Middle frontal gyrus (tissue), 1 donor: Measurements from ENCODE around the gene MEGF10.
"Not testable (repeated sequence)": the region's sequence is repeated elsewhere in the genome, so short reads cannot be mapped to it uniquely, and the experiment has no call there.

ENCODE experiments used
- DNase-seq: peaks from one replicate; pipeline ENCODE4 v3.0.0-alpha.2; 2015; ENCODE audit warnings: low spot score; ENCODE audit errors: extremely low spot score

The MEGF10 gene

DNA sequence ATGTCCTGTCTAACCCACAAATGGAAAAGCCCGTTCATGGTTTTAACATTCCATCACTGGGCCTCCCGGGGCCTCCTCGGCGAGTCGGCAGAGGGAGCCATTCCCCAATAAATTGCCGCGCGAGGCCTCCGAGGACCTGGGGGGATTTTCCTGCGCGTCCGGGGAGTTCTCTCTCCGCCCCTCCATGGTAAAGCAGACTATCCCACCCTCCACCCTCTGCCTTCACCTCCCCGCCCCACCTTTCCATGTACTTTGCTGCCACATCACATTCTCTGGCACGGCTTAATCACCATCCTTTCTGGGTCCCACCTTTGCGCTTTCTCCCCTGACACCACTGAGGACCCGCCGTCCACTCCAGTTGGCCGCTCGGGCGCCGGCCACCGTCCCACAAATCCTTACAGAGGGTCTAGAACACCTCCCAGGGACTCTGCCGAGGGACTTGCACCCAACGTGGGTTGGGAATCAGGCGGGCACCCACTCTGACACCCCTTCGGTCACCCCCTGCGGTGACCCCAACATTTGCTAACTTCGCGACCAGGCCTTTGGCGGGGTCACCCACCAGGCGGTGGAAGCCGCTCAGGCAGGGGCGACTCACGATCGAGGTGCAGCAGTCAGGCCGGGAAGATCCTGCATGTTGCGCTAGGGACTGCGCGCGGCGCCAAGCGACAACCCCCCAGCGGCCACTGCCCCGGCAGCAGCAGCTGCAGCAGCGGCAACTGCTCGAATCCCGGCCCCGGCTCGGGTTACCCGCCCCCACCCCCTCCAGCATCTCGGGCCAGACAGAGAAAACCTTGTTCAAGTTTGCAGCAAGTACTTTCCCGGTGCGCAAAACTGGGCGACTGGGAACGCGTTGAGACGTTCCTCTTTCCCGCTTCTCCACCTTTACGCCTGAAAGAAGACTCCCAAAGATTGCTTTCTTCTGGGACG lies at the start of gene MEGF10:
TSS of gene MEGF10 (plus strand) at position 778 of the 927 bp plus-strand sequence. CDS start 40,513 bp downstream, outside the sequence.
- DNase-seq = no peak

DNA sequence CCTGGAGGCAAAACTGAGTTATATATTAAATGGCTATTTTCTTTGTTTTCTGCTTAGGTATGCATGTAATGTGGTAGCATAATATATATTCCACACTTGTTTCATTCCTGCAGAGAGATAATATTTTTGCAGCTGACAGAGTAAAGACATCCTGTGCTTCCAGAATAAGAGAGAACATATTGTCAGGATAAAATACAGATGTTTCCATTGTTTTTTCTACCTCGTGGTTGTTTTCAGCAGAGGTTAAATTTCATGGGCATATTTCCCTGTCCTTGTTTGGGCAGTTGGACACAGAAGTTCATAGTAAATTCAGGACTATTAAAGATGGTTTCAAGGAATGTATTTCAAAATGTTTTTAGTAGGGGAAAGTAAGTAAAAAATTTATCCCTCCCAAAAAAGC lies 47.6 kb upstream of the MEGF10 start:
- no peak for DNase-seq

DNA sequence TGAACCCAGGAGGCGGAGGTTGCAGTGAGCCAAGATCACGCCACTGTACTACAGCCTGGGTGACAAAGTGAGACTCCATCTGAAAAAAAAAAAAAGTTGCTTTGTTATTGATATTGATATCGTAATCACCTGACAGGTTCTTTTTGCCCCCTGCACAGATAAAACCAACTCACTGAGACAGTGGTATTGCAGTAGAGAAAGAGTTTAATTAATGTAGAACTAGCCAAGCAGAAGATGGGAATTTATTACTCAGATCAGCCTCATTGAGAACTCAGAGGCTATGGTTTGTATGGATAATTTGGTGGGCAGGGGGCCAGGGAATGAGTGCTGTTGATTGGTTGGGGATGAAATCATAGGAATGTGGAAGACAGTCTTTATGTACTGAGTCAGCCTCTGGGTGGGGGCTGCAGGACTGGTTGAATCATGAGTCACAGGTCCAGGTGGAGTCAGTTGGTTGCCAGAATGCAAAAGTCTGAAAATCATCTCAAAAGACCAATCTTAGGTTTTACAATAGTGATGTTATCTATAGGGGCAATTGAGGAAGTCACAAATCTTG lies 35.8 kb upstream of the MEGF10 start:
- DNase-seq = no peak

DNA sequence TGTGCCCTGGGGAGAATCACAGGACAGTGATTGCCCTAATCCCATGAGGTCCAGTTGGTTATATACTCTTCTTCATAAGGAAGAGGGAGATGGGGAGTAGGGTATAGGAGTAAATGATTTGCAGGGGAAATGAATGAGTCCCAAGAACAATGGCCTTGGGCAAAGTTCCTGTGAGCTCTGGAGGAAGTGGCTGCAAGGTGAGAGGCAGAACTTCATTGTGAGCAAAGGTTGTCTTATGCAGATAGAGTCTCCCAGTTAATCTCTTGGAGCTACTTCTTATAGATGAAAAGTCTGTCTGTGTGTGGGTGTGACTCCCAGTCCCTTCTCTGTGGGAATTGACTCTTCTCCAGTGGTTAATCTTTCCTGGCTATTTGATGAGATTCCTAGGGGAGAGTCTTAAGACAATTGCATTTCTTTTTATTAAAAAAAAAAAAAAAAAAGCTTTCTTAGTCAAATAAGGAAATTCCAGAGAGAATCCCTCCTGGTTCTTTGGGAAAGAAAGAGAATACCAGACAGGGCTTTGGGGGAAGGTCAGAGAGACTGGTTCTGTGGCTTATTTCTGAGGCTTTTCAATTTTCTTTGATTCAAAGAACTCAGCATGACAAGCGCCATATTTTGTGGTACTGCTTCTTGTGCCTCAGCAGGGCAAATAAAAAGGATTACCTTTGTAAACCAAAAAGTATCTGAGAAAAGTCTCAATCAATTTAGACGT lies 33.6 kb upstream of the MEGF10 start:
- DNase-seq = no peak

DNA sequence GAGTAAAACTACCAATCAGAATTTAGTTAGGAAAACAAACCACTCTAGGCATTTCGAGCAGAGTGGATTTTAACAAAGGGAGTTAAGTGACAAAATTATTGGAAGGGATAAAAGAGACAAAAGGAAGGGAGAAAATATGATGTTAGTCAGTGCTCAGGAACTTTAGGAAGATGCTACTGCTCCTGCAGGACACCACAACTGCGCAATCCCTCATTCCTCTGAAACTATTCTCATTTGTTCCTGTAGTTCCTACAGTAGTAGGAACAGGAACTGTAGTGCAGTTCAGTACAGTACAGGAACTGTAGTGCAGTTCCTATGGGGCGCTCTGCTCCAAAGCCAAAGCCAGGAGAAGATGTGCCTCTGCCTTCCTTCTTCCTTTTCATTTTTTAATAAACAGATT lies 29.9 kb upstream of the MEGF10 start:
- no peak for DNase-seq

DNA sequence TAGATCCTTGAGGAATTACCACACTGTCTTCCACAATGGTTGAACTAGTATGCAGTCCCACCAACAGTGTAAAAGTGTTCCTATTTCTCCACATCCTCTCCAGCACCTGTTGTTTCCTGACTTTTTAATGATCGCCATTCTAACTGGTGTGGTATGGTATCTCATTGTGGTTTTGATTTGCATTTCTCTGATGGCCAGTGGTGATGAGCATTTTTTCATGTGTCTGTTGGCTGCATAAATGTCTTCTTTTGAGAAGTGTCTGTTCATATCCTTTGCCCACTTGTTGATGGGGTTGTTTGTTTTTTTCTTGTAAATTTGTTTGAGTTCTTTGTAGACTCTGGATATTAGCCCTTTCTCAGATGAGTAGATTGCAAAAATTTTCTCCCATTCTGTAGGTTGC lies 25.1 kb upstream of the MEGF10 start:
- DNase-seq = not testable (repeated sequence)

DNA sequence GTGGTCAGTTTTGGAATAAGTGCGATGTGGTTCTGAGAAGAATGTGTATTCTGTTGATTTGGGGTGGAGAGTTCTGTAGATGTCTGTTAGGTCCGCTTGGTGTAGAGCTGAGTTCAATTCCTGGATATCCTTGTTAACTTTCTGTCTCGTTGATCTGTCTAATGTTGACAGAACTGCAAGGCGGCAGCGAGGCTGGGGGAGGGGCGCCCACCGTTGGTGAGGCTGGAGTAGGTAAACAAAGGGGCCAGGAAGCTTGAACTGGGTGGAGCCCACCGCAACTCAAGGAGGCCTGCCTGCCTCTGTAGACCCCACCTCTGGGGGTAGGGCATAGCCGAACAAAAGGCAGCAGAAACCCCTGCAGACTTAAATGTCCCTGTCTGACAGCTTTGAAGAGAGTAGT lies 22.3 kb upstream of the MEGF10 start:
- DNase-seq = not testable (repeated sequence)

DNA sequence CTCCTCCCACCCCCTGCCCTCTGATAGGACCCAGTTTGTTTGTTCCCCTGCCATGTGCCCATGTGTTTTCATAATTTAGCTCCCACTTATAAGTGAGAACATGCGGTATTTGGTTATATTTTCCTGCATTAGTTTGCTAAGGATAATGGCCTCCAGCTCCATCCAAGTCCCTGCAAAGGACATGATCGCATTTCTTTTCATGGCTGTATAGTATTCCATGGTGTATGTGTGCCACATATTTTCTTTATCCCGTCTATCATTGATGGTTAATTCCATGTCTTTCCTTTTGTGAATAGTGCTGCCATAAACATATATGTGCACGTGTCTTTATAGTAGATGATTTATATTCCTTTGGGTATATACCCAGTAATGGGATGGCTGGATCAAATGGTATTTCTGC lies 19.9 kb upstream of the MEGF10 start:
- not testable (repeated sequence) for DNase-seq

DNA sequence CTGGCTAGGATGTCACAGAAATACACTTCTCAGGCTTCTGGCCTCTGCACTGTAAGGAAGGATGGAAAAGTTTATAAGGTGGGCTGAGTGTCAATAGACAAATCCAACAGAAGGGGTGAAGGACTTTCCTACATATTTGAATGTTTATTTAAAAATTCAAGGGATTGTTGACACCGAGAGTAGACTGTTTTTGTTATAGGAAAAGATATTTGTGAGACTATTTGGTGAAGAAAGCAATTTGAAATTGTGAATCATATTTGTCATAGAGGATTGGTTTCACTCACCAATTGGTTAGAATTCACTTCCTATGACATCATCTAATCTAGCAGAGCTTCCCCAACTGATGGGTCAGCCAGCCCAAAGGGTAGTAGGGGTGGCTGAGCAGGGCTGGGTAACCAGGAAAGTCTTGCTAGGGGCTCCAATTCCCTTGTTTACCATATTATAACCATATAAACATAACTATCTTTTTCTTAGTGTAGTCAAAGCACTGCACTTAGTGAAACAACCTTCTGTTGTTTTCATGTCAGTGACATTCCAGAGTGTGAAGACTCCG lies 14.9 kb upstream of the MEGF10 start:
- DNase-seq = no peak

DNA sequence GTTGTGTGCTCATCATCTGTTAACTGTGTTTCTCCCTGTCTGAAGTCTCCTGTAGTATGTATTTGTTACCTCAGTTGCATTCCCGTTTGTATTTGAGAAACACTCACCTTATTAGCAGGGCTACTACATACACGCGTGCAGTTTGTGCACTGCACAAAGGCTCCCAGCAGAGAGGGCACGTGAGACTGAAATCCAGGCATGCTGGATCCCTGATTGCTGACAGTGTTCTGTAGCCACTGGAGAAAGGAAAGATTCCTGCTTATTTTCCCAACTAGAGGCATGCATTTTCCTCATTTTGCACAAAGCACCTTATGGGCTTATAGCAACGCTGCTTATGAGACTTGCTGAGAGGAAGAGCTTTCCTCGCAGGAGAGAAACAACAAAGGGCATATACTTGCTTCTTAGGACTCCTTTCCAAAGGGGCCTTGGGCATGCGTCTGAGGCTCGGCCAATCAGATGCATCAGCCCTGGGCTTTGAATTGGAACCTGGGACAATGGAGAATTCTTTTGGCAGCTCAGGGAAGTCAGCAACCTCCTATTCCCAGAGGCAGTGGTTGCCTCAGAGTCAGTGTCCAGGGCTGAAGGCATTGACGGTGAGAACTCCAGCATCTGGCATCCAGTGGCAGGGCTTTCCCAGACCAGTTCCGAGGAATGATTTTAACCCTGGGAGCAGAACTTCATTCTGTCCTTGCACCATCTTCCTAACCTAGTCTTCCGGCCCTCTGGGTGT lies 9.9 kb upstream of the MEGF10 start:
- no peak for DNase-seq

DNA sequence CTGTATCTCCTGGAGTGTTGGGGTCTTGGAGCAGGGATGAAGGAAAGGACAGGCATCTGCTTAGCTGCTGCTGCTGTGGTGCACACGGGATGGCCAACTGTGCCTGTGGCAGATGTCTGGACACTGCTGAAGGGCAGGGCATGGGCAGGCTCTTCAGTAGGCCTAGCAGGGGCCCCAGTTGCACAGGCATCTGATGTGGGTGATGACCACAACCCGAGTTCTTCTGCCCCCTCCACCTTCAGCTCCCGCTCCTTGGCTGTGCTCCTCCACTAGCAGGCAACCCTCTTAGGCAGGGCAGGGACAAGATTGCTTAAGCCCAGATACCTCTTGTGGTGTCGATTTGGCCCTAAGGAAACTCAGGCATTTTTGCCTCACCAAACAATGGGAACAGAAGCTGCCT lies 9.0 kb upstream of the MEGF10 start:
- DNase-seq = no peak

DNA sequence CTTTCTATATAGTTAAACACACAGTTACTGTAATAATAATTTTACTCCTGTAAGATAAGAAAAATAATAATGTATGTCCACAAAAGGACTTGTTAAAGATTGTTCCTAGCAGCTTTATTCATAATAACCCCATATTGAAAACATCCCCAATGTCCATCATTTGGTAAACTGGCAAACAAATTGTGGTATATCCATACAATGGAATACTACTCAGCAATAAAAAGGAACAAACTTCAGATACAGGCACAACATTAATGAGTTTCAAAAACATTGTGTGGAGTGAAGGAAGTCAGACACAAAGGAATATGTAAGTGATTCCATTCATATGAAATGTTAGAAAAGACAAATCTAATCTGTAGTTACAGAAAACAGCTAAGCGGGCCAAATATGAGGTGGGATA lies 1.9 kb upstream of the MEGF10 start:
- DNase-seq = no peak

DNA sequence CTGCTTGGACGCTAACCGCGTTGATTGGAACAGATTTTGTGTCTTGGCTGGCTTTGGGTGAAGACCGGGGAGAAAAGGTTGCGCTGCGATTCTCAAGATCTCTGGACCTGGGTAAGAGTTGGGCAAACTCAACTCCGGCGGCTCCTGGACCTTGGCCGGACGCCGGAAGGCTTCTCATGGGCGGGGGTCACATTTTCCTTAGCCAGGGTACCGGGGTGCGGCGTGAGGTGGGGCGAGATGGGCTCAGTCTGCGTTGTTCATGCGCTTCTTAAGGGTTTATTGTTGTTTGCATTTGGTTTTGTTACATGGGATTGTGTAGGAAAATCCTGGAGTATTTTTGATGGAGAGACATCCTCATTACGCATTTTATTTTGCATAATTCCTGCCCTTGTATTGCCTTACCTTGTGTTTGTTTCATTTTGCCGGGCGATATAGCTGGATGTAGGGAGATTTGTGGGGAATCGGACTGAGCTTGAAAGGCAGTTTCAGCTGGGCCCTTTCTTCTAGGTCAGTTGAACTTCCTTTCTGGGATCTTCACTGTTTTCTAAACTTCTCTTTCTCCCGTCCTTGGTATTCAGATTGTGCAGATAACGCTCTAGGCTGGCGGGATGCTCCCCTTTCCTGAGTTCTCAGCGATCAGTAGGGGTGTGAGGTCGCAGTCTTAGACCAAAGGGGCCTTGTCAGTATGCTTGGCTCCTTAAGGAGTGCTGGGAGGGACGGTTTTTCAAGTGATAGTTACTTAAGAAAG lies 524 bp downstream of the MEGF10 start:
- no peak for DNase-seq

DNA sequence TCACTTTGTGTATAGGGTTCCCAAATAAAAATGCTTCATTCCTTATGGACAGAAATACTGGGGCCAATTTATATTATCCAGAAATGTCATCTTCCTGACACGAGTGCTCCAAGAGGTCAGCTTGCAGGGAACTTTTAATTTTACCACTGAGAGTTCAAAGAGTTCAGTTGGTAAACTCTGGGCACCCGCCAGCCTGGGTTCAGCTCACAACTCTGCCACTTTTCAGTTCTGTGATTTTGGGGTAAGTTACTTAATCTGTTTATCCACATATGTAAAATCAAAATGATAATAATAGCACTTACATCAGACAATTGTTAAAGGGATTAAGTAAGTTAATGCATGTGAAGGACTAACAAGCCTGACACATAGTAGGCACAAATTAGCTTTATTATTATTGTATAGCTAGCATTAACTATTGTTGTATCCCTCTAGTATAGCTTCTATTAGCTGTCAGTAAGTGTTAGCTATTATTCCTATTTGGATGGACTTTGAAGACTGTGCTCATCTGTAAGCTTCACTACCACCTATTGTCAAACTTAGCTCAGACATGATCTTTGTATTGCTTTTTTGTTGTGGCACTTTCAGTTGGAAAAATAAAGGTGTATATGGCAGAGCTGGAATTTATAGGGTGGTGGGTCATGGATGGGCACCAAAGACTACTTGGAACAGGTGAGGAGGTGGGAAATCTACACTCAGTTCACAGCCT lies 1.6 kb downstream of the MEGF10 start:
- no peak for DNase-seq

DNA sequence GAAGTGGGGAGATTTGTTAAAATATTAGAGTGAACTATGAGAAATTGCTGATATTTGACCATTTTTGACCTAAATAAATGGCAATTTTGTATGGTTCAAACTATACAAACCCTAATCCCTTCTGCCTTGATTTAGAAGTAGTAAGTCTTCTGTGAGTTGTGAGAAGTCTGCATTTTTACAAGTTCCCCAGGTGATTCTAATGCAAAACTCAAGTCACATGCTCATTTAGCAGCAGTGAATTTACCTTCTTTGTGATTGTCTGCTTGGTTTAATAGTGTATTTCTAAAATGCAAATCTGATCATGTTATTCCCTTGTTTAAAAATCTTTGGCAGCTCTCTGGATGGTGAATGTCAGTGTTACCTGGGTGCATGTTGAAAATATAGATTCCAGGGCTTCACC lies 2.8 kb downstream of the MEGF10 start:
- DNase-seq = no peak

DNA sequence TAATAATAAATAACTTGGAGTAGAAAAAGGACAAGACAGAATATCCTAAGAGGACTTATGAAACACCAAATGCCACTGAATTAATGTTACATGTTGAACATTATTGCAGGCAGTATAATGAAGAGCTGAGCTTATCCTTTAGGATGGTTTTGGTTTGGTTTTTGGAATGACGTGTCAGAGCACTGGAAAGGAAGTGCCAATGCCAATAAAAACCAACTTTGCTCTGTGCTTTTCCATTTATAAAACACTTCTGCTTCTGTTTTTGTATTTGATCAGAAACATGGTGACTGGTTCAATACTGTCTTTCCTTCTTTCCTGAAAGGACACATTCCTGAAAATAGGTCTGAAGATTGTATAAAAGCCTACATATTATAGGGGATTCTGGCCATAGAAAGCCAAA lies 4.2 kb downstream of the MEGF10 start:
- DNase-seq = no peak

DNA sequence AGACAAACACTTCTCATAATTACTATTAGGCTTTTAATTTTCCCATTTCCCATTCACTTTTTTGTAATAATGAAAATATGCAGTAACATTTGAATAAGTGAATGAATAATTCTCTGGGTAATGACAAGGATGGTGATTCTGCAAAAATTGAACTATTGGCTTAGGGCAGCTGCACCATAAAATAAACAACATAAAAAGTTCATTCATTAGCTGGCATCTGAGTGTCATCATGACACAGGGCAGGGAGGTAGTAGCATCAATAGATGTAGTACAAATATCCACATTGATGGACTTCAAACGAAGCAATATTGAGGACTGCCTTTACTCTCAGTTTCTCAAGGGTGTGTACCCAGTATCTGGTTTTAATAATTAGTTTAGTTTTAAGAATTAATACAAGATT lies 4.9 kb downstream of the MEGF10 start:
- DNase-seq = no peak

DNA sequence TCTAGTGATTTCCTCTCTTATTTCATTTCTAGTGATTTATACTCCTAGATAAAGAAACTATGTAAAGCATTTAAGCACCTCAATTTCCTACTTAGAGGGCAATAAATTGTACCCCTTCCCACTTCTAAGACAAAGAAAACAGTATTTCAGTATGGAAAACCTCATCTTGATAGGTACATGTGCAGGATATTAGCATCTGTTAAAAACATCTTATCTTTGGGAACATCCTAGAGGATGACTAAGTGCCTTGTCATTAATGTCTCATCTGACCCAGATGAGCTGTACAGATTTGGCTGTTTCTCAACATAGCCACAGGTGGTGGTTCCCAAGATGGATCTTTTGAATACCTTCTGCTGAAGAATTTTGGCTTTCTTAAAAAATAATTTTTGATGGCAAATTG lies 5.7 kb downstream of the MEGF10 start:
- no peak for DNase-seq

DNA sequence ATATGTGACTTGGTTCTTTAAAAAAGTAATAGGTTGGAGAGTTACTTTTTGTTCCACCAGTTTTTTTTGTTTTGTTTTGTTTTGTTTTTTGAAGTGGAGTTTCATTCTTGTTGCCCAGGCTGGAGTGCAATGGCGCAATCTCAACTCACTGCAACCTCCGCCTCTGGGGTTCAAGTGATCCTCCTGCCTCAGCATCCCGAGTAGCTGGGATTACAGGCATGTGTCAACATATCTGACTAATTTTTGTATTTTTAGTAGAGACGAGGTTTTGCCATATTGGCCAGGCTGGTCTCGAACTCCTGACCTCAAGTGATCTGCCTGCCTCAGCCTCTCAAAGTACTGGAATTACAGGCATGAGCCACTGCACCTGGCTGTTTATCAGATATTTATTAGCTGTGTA lies 6.3 kb downstream of the MEGF10 start:
- not testable (repeated sequence) for DNase-seq
